GM10847 (cell line): ENCODE results near the gene RETREG1.

ENCODE experiments used
- POLR2A ChIP-seq: IDR thresholded peaks from 2 replicates; pipeline ENCODE4 v1.6.1; 2011; ENCODE audit not compliant: insufficient read length; ENCODE audit errors: extremely low read depth

Gene RETREG1

DNA sequence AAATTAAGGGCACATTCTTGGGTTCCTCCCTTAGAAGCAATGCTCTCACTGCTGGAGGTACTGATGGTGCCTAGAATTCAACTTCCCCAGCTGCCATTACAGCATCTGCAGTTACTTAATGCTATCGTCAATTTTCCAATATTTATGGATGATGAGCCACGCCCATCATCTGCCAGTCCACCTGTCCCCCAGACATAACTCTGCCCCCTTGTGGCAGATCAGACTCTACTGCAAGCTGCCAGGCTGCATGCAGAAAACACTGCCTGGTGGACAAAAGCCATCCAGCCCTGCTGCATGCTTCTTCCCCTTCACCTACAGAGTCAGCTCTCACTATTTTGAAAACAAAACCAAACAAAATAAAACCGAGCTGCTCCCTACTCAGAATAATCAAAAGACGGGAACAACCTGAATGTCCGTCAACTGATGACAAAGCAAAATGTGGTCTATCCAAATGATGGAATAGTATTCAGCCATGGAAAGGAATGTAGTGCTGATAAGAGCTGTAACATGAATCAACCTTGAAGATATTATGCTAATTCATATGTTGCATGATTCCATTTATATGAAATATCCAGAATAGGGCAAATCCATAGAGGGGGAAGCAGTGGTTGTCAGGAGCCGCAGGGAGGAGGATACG is 66.4 kb downstream of the RETREG1 start:
- no peak for TF ChIP-seq POLR2A

DNA sequence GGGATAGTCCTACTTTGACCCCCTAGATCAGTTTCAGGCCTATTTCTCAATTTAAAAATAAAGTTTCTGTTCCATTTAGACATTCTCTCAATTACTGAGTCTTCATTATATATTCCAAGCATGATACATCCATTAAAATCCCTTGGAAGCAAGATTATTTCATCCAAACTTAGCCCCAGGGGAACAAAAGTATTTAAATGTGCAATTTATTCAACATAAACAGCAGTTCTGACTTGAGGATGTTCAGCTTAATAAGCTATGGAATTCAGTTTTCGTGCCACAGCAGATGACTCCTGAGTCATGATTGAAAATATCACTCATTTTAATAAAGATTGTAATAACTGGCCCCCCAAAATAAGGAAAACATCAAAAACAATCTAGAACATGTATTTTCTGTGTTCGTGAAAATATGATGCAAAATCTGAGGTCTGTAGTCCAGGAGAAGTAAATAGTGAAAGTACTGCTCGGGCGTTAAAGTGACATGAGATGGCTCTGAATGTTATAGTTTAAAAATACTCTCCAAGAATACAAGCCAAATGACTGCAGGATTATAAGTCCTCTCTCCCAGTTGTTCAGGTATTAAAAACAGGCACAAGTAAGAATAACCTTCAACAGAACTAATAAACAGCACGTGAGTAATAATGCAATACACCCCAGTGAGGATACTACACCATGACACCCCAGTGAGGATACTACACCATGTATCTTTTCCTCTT is 67.1 kb downstream of the RETREG1 start:
- no peak for TF ChIP-seq POLR2A

DNA sequence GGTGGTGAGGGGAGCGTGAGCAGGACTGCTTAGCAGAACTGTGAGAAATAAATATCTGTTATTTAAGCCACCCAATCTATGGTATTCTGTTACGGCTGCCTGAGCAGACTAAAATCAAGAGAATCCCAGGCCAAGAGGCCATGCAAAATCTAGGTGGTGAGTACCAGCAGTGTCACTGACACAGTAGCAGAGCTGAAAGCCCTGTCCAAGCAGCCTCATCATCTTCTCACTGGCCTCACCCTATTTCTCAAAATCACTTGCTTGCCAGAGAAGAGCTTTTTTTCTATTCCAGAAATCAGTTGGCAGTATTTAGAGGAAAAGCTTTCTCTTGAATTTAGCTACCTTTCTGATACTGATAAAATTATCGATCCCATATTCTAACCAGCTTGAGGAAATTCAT is 68.0 kb downstream of the RETREG1 start:
- TF ChIP-seq POLR2A = no peak

DNA sequence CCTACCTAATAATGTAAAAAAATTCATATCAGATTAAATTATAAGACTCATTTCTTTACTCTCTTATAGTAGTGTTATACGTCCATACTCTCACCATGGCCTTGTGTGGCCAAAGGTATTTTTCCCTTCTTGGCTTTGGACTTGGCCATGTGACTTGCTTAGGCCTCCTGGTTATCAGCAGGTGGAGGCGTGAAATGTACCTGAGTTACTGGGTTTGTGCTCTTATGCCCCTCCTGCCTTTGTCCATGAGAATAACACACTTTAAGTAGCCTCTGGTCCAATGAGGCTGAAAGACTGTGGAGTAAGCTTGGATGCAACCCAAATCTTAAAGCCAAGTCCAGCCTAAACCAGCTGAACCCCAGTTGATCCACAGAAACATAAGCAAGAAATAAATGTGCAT is 68.7 kb downstream of the RETREG1 start:
- TF ChIP-seq POLR2A = no peak

DNA sequence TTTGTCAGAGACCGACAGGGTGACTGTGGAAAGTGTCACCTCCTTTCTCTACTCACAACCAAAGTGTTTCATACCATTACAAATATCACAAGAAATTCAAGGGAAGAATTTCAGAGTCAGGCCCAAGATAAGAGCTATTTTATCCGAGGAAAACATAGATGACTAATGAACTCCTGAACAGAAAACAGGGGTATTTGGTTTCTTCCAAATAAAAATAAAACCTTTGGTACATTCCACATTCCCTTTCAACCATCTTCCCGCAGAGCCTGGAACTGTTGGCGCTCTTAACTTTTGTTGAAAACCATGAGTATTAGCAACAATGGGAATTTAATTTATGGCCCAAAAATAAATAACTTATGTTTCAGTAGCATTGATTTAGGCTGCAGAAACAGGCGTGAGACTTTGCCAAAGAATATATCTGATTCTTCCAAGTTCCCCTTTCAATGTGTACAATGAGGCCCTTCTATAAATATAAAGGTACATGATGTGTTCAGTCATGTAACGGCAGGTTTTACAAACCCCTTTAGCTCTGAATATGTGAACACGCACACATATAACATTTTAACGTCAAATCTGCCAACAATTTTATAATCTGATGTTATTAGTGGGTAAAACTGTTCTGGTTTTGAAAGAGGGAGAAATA is 69.5 kb downstream of the RETREG1 start:
- no peak for TF ChIP-seq POLR2A

DNA sequence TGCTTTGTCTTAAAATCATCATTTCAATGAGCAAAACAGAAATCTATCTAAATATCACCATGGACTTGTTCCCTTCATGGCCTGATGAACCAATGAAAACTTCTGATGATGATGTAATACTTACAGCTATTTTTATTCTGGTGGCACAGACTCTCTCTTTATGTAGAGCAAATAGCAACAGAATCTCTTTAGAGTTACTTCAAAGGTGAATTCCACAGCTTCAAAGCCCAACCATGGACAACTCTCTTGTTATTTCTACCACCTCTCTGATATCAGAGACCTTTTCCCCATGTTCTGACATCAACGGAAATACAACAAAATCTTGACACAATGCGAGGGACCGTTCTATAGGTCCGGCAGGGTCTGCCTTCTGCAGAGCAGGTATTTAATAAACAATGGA is 70.1 kb downstream of the RETREG1 start:
- no peak for TF ChIP-seq POLR2A

DNA sequence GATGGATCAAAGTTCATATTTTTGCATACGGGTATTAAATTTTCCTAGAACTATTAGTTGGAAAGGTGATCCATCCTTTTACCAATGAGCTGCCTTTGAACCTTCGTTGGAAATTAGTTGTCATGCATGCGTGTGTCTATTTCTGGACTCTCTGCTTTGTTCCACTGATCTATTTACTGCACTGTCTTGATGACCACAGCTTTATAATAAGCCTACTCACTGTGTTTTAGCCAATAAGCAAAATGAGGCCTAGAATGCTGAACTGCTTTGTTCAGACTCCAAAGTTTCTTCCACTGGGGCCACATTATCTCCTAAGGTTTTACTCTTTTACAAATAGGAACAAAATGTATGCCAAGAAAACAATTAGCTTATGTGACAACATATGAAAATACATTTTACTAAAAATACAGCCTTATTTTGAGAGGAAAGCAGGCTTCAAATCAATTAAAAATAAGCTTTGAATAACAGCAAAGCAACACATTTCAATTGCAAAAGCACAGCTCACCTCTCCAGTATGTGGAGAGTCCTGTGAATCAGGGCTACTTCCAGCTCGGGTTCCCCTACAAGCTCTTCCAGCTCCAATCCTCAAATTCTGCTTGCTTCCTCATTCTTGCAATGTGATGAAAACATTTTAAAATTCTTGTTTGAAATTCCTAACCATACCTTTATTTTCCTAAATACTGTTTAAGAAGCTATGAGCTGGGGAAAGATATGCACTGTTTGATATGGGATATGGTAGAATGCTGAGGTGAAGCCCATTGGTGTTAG is 72.0 kb downstream of the RETREG1 start:
- TF ChIP-seq POLR2A = no peak

DNA sequence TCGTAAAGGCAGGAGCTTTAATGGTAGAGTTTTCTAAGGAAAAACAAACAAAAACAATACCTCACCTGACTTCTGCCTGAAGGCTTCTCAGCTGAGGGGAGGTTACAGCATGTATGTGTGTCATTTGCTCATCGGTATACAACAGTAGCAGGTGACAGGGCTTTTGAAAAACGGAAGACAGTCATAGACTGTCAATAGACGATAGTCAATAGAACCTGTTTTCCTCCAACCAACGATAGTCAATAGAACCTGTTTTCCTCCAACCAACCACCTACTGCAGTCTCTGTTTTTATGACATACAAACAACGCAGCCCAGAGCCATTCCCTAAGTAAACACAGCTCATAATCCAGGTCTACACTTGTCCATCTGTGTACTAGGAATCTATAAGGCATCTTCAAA is 74.6 kb downstream of the RETREG1 start:
- TF ChIP-seq POLR2A = no peak

DNA sequence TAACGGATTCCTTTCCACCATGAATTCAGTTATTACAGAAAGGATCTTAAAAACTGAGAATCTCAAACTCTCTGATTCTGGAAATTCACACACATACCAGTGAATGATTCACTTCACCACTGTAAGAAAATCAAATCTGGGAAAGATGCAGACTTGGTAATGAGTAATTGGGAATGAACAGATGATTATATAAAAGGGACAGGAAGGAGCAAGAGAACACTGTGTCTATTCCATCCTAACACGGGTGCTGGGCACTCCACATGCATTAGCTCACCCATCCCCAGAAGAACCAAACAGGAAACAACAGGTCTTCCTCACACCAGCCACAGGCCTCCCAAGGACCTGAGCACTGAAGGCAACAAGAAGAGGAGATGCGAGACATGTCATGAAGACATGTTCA is 76.4 kb downstream of the RETREG1 start:
- no peak for TF ChIP-seq POLR2A

DNA sequence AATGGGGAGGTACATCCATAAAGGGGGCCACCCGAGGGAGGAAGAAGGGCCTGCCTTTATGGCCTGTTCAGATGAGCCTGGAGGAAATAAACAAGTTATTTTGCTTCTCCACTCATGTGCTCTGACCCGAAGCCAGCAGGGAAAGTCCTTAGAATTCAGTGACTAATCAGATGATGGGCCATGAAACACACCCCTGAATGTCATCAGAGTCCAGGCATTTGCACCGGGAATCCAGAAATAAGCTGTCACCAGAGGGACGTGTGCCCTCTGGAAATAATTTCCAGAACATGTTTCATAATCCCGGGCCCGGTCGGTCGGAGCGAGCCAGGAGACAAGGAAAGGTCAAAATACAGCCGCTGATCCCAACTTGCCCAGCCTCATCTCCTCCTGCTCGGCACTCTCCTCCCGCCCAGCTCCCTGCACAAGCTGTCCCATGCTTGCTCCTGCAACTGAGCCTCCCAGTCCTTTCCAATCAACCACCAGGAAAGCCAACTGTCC is 77.6 kb downstream of the RETREG1 start:
- TF ChIP-seq POLR2A = no peak

DNA sequence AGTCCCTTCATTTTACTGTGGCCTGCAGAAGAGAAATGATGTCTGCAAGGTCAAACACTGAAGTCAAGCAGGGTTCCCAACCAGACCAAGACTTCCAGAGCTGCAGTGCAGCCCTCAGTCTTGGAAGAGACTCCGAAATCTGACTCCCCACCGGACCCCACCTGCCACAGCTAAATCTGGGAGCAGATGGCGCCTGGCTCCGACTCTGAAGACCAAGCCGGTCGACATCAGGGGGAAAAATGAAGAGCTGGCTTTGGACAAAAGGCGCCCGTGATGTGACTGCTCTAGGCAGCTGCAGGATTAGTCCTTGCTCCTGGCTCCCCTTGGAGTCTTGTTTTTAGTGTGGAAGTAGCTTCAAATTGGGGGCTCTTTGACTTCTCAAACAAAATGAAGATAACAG is 78.8 kb downstream of the RETREG1 start:
- no peak for TF ChIP-seq POLR2A

DNA sequence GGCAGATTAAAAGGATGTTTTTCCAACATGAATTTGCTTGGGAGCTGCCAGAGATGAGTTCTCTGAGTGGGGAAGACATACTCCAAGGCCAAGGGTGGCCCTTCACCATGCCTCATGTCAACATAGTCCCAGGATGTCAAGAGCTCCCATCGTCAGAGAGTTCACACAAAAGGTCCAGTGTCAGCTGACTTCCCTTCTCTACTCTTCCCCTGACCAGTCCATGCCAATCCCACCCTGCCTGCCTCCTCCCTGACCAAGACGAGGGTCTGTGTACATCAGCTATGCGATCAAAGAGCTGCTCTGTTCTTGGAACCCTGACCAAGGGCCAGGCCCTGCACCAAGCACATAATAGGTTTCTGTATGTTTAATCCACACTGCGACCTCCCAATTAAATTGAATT is 80.0 kb downstream of the RETREG1 start:
- TF ChIP-seq POLR2A = no peak

DNA sequence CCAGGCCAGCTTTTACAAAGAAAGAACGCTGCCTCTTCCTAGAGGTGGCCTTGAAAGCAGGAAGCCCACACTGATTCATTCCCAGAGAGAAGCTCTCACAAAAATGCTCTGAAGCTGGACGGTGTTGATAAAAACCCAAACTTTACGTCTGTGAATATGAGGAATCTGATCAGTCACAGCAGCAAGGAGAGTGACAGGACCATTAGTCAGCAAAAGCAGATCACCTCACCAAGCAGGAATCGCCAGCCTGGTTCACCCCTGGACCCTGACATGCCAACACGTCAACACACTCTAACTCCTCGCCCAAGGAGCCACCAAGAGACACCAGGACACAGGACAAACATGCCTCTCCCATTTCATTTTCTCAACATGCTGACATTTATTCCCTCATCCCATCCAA is 80.6 kb downstream of the RETREG1 start:
- TF ChIP-seq POLR2A = no peak

DNA sequence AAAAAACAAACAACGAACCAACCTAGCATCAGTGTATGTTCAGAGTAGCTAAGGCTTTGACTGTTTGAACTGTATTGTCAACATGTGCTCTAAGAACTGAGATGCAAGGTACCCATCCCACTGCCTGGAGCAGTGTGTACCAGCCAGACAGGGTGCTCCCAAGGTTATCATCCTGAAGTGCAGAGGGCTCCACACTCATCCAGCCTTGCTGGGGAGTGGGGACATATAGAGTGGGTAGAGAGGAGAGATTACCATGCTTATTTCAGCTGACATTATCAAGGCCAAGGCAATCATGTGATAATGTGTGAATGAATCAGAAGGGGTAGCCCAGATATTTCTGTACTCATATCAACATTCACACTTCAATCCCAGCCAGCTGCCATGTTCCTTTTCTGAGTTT is 82.5 kb downstream of the RETREG1 start:
- TF ChIP-seq POLR2A = no peak

DNA sequence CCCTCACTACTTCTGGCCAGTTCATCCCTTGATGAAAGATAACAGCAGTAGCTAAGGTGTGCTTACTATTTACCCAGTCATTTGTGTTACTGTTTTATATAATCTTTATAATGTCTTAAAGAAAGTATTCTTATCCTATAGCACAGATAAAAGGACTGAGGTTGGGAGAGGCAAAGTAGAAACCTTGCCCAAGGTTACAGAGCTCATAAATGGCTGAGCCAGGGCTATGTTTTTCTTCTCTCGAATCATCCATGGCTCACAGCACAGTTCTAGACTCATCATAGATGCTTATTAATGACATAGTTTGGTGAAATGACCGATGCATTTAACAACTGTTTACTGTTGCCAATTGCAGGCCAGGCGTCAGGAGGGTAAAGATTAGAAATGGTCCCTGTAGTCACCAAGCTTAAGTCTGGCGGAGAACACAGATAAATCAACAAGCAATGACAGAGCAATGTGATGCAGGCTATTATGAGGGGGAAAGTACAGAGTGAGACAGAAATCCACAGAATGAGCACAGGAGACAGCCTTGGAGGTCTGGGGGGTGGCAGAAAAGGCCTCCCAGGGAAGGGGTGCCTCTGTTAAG is 85.6 kb downstream of the RETREG1 start:
- TF ChIP-seq POLR2A = no peak
